Measurements from ENCODE around the gene KNSTRN. TPM values are rescaled to one million over a fixed set of nuclear protein-coding genes. Genes with fewer than 3 reads are reported as not detected.

Gene KNSTRN
- total RNA-seq, 1 donor from 2014 or later: 27.3 TPM

DNA sequence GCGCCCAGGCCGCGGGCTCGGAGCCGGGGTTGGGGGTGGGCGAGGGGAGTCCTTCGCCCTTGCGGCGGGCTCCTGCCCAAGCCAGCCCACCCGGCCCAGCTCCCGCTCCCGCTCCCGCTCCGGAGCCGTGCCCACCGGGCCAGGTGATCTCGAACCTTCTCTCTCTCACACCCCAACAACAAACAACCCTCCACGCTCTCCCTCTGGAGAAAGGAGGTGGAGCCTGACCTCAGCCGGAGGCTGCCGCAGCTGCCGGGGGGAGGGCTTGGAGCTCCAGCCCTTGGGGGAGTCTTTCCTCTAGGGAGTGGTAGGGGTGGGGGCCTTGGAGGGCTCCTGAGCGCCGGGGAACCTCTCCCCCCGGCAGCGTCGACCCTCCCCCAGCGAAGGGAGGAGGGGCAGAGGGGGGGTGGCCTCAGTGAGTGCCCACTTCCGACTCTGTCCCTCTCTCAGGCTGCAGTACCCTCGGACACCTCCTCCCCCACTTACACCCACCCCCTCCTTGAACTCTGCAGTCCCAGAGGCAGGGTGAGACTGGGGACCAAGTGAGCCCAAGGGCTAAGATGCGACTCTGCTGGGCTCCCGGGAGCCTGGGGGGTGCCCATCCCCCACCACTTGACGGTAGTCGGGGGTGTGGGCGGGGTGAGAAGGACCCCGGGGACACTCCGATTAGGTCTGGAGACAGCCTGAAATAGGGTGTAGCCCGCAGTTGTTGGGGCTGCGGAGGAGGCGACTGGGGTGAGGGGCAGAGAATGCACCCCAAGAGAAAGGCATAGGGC, 53.8 kb downstream of the KNSTRN start:
- Mint-ChIP-seq H3K9me3 (ENCODE audit: unreplicated experiment) (no peaks in the 10 kb centered on the region), H3K27me3 (ENCODE audit: unreplicated experiment) (peaks cover 38% of the 10 kb centered on the region), H3K4me3 (ENCODE audit: unreplicated experiment) (peak overlapping the region; percentile 67), H3K36me3 (ENCODE audit: unreplicated experiment) (no peaks in the 10 kb centered on the region), H3K27ac (ENCODE audit: unreplicated experiment) (no peak overlapping the region), H3K4me1 (ENCODE audit: unreplicated experiment) (peaks cover 40% of the 10 kb centered on the region)
- TF ChIP-seq CTCF (IDR thresholded peaks at IDR 0.05): no peak
- DNase-seq (ENCODE audit: extremely low spot score, unreplicated experiment): no peak

- peak overlapping the region; percentile 67 for H3K4me3 Mint-ChIP-seq (ENCODE audit: unreplicated experiment)
- DNase-seq (ENCODE audit: extremely low spot score, unreplicated experiment): no peak
- TF ChIP-seq CTCF (IDR thresholded peaks at IDR 0.05): no peak
- H3K27me3 Mint-ChIP-seq (ENCODE audit: unreplicated experiment): peaks cover 38% of the 10 kb centered on the region
- peaks cover 40% of the 10 kb centered on the region for H3K4me1 Mint-ChIP-seq (ENCODE audit: unreplicated experiment)
- no peak overlapping the region for H3K27ac Mint-ChIP-seq (ENCODE audit: unreplicated experiment)
- no peaks in the 10 kb centered on the region for H3K9me3 Mint-ChIP-seq (ENCODE audit: unreplicated experiment)
- H3K36me3 Mint-ChIP-seq (ENCODE audit: unreplicated experiment): no peaks in the 10 kb centered on the region
These were observed 54.6 kb downstream of the KNSTRN start for GRCh38 chr15:40436892-40437751.

- no peak overlapping the region for H3K27ac Mint-ChIP-seq (ENCODE audit: unreplicated experiment)
- H3K4me1 Mint-ChIP-seq (ENCODE audit: unreplicated experiment): peaks cover 48% of the 10 kb centered on the region
- H3K27me3 Mint-ChIP-seq (ENCODE audit: unreplicated experiment): peaks cover 33% of the 10 kb centered on the region
- H3K36me3 Mint-ChIP-seq (ENCODE audit: unreplicated experiment): no peaks in the 10 kb centered on the region
- H3K9me3 Mint-ChIP-seq (ENCODE audit: unreplicated experiment): no peaks in the 10 kb centered on the region
- no peak for TF ChIP-seq CTCF (IDR thresholded peaks at IDR 0.05)
- H3K4me3 Mint-ChIP-seq (ENCODE audit: unreplicated experiment): peak overlapping the region; percentile 14
- DNase-seq (ENCODE audit: extremely low spot score, unreplicated experiment): no peak
These were observed 55.5 kb downstream of the KNSTRN start for GRCh38 chr15:40437752-40438687.

DNA sequence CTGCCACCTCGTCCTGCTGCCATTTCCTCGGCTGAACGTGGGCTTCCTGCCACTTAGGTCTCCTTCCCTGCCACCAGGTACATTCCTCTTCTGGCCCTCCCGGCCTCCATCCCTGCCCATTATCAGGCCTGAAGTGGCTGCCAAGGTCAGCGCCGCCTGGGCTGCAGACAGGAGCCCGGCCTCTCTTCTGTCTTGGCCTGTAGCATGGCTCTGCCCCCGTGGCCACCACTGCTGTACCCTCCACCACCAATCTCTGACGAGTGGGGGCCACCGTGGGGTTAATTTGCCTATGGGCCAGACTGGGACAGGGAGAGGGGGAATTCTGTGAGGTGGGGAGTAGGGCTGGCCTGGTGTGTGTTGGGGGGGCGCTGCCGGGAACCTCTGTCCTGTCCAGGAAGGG, 56.2 kb downstream of the KNSTRN start:
- DNase-seq (ENCODE audit: extremely low spot score, unreplicated experiment): no peak
- Mint-ChIP-seq H3K4me3 (ENCODE audit: unreplicated experiment) (no peak overlapping the region), H3K27me3 (ENCODE audit: unreplicated experiment) (peaks cover 28% of the 10 kb centered on the region), H3K36me3 (ENCODE audit: unreplicated experiment) (no peaks in the 10 kb centered on the region), H3K4me1 (ENCODE audit: unreplicated experiment) (peaks cover 55% of the 10 kb centered on the region), H3K9me3 (ENCODE audit: unreplicated experiment) (no peaks in the 10 kb centered on the region), H3K27ac (ENCODE audit: unreplicated experiment) (no peak overlapping the region)
- no peak for TF ChIP-seq CTCF (IDR thresholded peaks at IDR 0.05)
